ENCODE data around the gene ANKRD13B. TPM values are rescaled to one million over a fixed set of nuclear protein-coding genes. Genes with fewer than 3 reads are reported as not detected.

The ANKRD13B gene
- polyA plus RNA-seq, 2 of the 4 experiments (the other 2 are of a cell fraction), result 4.5 to 17.8 TPM

GRCh38 chr17:29546830-29547229 is 46.1 kb upstream of the ANKRD13B start (continued):
- TF ChIP-seq CTCF (IDR thresholded peaks at IDR 0.05) (no peak), MAZ (IDR thresholded peaks at IDR 0.05; ENCODE audit: borderline replicate concordance, low read depth, low read length) (no peak), BCL3 (IDR thresholded peaks at IDR 0.05) (no peak), PBX3 (IDR thresholded peaks at IDR 0.05) (no peak), POLR2A (IDR thresholded peaks at IDR 0.05; ENCODE audit: low read length) (no peak), PHF8 (IDR thresholded peaks at IDR 0.05; ENCODE audit: borderline replicate concordance, low read depth) (no peak), JUN (IDR thresholded peaks at IDR 0.05) (no peak)

GRCh38 chr17:29549177-29549923 is 43.6 kb upstream of the ANKRD13B start:
- CTCF ChIA-PET, result interaction anchor here (1.1 to 2.3 kb wide), 8 partner anchors 8 to 179 kb away, joined by 3 to 9 read pairs (median 4); no protein-coding TSS in a partner anchor
- FAIRE-seq, result peak; percentile 98

GRCh38 chr17:29555840-29556239 is 37.1 kb upstream of the ANKRD13B start:
- no peak for TF ChIP-seq ESRRA (IDR thresholded peaks at IDR 0.05; ENCODE audit: borderline replicate concordance, low read length)
- TF ChIP-seq RCOR1 (IDR thresholded peaks at IDR 0.05; ENCODE audit: low read depth, low read length), result no peak
- no peak for TF ChIP-seq TP53 (CRISPR knock-in tag; IDR thresholded peaks at IDR 0.05)
- peak in 1 of 2 experiments; percentile 64; a peak in 2 of 4 replicates for TF ChIP-seq CEBPB (IDR thresholded peaks at IDR 0.05)
- TF ChIP-seq GATA3 (IDR thresholded peaks at IDR 0.05; ENCODE audit: borderline replicate concordance), result peak; percentile 12; the same call in 1 of the 2 replicates
- TF ChIP-seq MAX (IDR thresholded peaks at IDR 0.05), result peak; percentile 66
- no peak for TF ChIP-seq RNF2 (IDR thresholded peaks at IDR 0.05; ENCODE audit: borderline replicate concordance, low read depth)
- TF ChIP-seq FOSB (CRISPR knock-in tag; IDR thresholded peaks at IDR 0.05), result no peak
- no peak for TF ChIP-seq EP300 (IDR thresholded peaks at IDR 0.05)
- no peak for TF ChIP-seq PHF8 (IDR thresholded peaks at IDR 0.05; ENCODE audit: borderline replicate concordance, low read depth)
- no peak for TF ChIP-seq USF2 (IDR thresholded peaks at IDR 0.05)

More at GRCh38 chr17:29549177-29549923, 43.6 kb upstream of the ANKRD13B start:
- H3K27ac ChIP-seq, result peak overlapping the region in 1 of 2 experiments; percentile 5; a peak in 2 of 6 replicates
- POLR2A ChIA-PET, result no interaction called here
- WGBS (ENCODE audit: missing lambda C conversion rate), result 43% methylated on average over 5 of the region's 5 CpGs
- no peak for DNase-seq (ENCODE audit: low read depth in 1 of 2, low spot score in 1 of 2)
- H3K4me1 ChIP-seq, result peaks cover 29% of the 10 kb centered on the region
- TF ChIP-seq SMC3 (IDR thresholded peaks at IDR 0.05), result no peak
- no peak for TF ChIP-seq POLR2A (IDR thresholded peaks at IDR 0.05; ENCODE audit: low read length)
- TF ChIP-seq EP300 (IDR thresholded peaks at IDR 0.05), result no peak
- TF ChIP-seq MAX (IDR thresholded peaks at IDR 0.05), result no peak
- no peak for TF ChIP-seq ESRRA (IDR thresholded peaks at IDR 0.05; ENCODE audit: borderline replicate concordance, low read length)
- TF ChIP-seq HOXA7 (CRISPR knock-in tag; IDR thresholded peaks at IDR 0.05), result no peak
- TF ChIP-seq HEYL (CRISPR knock-in tag; IDR thresholded peaks at IDR 0.05), result no peak
- no peak for TF ChIP-seq HOXB5 (CRISPR knock-in tag; IDR thresholded peaks at IDR 0.05)
- no peak for TF ChIP-seq HOXB13 (CRISPR knock-in tag; IDR thresholded peaks at IDR 0.05; ENCODE audit: low read depth)
- no peak for TF ChIP-seq PBX3 (IDR thresholded peaks at IDR 0.05)
- TF ChIP-seq TFCP2L1 (CRISPR knock-in tag; IDR thresholded peaks at IDR 0.05), result no peak
- no peak for TF ChIP-seq ZSCAN20 (CRISPR knock-in tag; IDR thresholded peaks at IDR 0.05)
- TF ChIP-seq FOSB (CRISPR knock-in tag; IDR thresholded peaks at IDR 0.05), result no peak
- no peak for TF ChIP-seq RNF2 (IDR thresholded peaks at IDR 0.05; ENCODE audit: borderline replicate concordance, low read depth)
- TF ChIP-seq FOXS1 (CRISPR knock-in tag; IDR thresholded peaks at IDR 0.05), result no peak
- no peak overlapping the region for H3K4me3 ChIP-seq
- peak overlapping the region; percentile 41 for H3K4me2 ChIP-seq
- ATAC-seq, result no peak
- H3K9me3 ChIP-seq, result no peaks in the 10 kb centered on the region

More at GRCh38 chr17:29555840-29556239, 37.1 kb upstream of the ANKRD13B start:
- POLR2A ChIA-PET, result interaction anchor here (1.2 to 2.3 kb wide), 2 partner anchors 10 to 12 kb away, joined by 4 to 10 read pairs; partner anchors contain the start of gene ABHD15
- H3K9me3 ChIP-seq, result no peaks in the 10 kb centered on the region
- H3K27ac ChIP-seq, result peak overlapping the region in 1 of 2 experiments; percentile 37; a peak in 2 of 6 replicates
- DNase-seq (ENCODE audit: low read depth in 1 of 2, low spot score in 1 of 2) (peak; percentile 43 to 70), ATAC-seq (peak; percentile 66 to 79), FAIRE-seq (peak; percentile 32)
- H3K4me1 ChIP-seq, result peaks cover 33% of the 10 kb centered on the region
- peak overlapping the region; percentile 60 for H3K4me2 ChIP-seq
- CTCF ChIA-PET, result interaction anchor here (0.7 to 5.0 kb wide), 10 partner anchors 9 to 432 kb away, joined by 3 to 25 read pairs (median 6); partner anchors contain the start of gene ABHD15
- 10% methylated on average over 3 of the region's 3 CpGs for WGBS (ENCODE audit: missing lambda C conversion rate)
- no peak overlapping the region for H3K4me3 ChIP-seq
